HL-60 (cell line): Measurements from ENCODE around the gene DPF3.

ENCODE experiments used
- GABPA ChIP-seq: IDR thresholded peaks from 2 replicates; pipeline ENCODE4 v1.6.1; 2012; ENCODE audit warnings: low read depth
- POLR2AphosphoS5 ChIP-seq: IDR thresholded peaks from 2 replicates; pipeline ENCODE4 v1.6.1; 2012; ENCODE audit warnings: low read depth
- TF ChIP-seq, protein P1 (sequence below): IDR thresholded peaks from one replicate; pipeline ENCODE4 v1.5.1; 2011; ENCODE audit warnings: low read length, control low read depth, inconsistent platforms; ENCODE audit not compliant: insufficient read depth
- TF ChIP-seq, protein P2 (sequence below): IDR thresholded peaks from 2 replicates; pipeline ENCODE4 v1.6.1; 2012; ENCODE audit warnings: low read depth; ENCODE audit not compliant: insufficient replicate concordance

- TF ChIP-seq, protein P1, sequence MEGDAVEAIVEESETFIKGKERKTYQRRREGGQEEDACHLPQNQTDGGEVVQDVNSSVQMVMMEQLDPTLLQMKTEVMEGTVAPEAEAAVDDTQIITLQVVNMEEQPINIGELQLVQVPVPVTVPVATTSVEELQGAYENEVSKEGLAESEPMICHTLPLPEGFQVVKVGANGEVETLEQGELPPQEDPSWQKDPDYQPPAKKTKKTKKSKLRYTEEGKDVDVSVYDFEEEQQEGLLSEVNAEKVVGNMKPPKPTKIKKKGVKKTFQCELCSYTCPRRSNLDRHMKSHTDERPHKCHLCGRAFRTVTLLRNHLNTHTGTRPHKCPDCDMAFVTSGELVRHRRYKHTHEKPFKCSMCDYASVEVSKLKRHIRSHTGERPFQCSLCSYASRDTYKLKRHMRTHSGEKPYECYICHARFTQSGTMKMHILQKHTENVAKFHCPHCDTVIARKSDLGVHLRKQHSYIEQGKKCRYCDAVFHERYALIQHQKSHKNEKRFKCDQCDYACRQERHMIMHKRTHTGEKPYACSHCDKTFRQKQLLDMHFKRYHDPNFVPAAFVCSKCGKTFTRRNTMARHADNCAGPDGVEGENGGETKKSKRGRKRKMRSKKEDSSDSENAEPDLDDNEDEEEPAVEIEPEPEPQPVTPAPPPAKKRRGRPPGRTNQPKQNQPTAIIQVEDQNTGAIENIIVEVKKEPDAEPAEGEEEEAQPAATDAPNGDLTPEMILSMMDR: no peak
- TF ChIP-seq POLR2AphosphoS5: no peak
- no peak for TF ChIP-seq GABPA
- TF ChIP-seq, protein P2, sequence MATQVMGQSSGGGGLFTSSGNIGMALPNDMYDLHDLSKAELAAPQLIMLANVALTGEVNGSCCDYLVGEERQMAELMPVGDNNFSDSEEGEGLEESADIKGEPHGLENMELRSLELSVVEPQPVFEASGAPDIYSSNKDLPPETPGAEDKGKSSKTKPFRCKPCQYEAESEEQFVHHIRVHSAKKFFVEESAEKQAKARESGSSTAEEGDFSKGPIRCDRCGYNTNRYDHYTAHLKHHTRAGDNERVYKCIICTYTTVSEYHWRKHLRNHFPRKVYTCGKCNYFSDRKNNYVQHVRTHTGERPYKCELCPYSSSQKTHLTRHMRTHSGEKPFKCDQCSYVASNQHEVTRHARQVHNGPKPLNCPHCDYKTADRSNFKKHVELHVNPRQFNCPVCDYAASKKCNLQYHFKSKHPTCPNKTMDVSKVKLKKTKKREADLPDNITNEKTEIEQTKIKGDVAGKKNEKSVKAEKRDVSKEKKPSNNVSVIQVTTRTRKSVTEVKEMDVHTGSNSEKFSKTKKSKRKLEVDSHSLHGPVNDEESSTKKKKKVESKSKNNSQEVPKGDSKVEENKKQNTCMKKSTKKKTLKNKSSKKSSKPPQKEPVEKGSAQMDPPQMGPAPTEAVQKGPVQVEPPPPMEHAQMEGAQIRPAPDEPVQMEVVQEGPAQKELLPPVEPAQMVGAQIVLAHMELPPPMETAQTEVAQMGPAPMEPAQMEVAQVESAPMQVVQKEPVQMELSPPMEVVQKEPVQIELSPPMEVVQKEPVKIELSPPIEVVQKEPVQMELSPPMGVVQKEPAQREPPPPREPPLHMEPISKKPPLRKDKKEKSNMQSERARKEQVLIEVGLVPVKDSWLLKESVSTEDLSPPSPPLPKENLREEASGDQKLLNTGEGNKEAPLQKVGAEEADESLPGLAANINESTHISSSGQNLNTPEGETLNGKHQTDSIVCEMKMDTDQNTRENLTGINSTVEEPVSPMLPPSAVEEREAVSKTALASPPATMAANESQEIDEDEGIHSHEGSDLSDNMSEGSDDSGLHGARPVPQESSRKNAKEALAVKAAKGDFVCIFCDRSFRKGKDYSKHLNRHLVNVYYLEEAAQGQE: no peak
Measured at GRCh38 chr14:72894623-72895378, 900 bp upstream of the DPF3 start.
